Suprapubic skin (tissue), 4 donors: ENCODE data around the gene CXCR6.

Source experiments
- CTCF ChIP-seq, 2 donors: fragments of 200-600 bp in 1 of 2; fragments of 450-650 bp in 1 of 2; sonication (generic) in 1 of 2; IDR thresholded peaks; one replicate each; pipeline ENCODE4 v1.5.1; 2016 to 2019; ENCODE audit warnings: antibody characterized with exemption in 2 of 2, mild to moderate bottlenecking in 1 of 2, moderate library complexity in 1 of 2
- EP300 ChIP-seq: sonication (generic); formaldehyde crosslinking; IDR thresholded peaks from one replicate; pipeline ENCODE4 v1.6.1; 2017; ENCODE audit warnings: antibody characterized with exemption
- POLR2A ChIP-seq, 2 donors: fragments of 450-650 bp; IDR thresholded peaks; one replicate each; pipeline ENCODE4 v1.6.1; 2017; ENCODE audit warnings: antibody characterized with exemption in 2 of 2, mild to moderate bottlenecking in 2 of 2, moderate library complexity in 2 of 2
- POLR2AphosphoS5 ChIP-seq, 3 donors: sonication (generic); formaldehyde crosslinking; IDR thresholded peaks; one replicate each; pipeline ENCODE4 v1.6.1; 2017; ENCODE audit warnings: antibody characterized with exemption in 3 of 3

- TF ChIP-seq CTCF (IDR thresholded peaks at IDR 0.05): no peak
- TF ChIP-seq POLR2AphosphoS5 (IDR thresholded peaks at IDR 0.05): no peak
- TF ChIP-seq POLR2A (IDR thresholded peaks at IDR 0.05): no peak
- no peak for TF ChIP-seq EP300
Measured at GRCh38 chr3:45937206-45938042, 5.8 kb upstream of the CXCR6 start.
